ENCODE results near the gene DNAI7.

DNAI7 gene

DNA sequence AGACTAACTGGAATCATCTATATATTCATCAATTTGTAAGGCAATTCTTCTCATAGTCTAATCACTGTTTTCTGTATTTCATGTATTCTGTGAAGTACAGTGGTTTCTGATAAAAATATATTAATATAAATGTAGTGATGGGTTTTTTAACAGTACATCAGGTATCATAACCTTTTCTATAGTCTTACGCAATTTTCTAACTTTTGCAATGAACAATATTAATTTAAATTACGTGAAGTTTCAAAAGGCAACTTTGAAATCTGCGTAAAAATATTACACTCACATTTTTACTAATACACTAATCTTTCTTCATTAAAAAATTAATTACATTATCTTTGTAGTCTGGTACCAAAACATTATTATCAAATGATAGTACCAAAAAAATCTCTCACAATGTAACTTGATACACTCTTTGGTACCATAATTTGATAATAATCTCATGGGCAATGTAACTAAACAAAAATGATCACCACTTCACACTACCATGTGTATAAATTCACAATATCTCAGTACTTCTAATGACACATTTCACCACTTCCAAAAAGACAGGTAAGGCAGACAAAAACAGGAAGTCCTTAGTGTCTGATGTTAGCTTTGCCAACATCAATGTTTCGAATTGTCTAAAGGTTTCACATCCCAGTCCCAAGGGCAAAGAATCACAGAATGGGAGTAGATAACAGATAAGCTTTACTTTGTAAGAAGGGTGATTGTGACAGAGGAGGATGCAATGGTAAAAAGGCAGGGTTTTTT is 8.7 kb downstream of the DNAI7 start:
- Histone ChIP-seq H3K4me2 (ENCODE audit: low read depth, low read length) (peak overlapping the region; percentile 62), H3K27ac (ENCODE audit: low read length) (no peak overlapping the region)
- TF ChIP-seq, protein P1, sequence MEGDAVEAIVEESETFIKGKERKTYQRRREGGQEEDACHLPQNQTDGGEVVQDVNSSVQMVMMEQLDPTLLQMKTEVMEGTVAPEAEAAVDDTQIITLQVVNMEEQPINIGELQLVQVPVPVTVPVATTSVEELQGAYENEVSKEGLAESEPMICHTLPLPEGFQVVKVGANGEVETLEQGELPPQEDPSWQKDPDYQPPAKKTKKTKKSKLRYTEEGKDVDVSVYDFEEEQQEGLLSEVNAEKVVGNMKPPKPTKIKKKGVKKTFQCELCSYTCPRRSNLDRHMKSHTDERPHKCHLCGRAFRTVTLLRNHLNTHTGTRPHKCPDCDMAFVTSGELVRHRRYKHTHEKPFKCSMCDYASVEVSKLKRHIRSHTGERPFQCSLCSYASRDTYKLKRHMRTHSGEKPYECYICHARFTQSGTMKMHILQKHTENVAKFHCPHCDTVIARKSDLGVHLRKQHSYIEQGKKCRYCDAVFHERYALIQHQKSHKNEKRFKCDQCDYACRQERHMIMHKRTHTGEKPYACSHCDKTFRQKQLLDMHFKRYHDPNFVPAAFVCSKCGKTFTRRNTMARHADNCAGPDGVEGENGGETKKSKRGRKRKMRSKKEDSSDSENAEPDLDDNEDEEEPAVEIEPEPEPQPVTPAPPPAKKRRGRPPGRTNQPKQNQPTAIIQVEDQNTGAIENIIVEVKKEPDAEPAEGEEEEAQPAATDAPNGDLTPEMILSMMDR (IDR thresholded peaks at IDR 0.05; ENCODE audit: low read length) = no peak
- TF ChIP-seq EZH2phosphoT487 (IDR thresholded peaks at IDR 0.05; ENCODE audit: low read length) (no peak), EZH2 (optimal IDR thresholded peaks at IDR 0.05; ENCODE audit: low read depth, low read length) (no peak)

DNA sequence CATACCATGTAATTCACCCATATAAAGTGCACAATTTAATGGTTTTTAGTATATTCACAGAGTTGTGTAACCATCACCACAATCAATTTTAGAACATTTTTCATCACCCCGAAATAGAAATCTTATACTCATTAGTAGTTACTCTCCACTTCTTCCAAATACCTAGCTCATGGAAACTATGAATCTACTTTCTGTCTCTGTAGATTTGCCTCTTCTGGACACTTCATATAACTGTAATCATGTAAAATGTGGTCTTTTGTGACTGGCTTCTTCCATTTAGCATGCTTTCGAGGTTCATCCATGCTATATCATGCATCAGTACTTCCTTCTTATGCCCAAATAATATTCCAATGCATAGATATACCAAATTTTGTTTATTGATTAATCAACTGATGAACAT is 10.8 kb downstream of the DNAI7 start:
- Histone ChIP-seq H3K4me3 (ENCODE audit: low read length) (no peak overlapping the region), H3K4me1 (ENCODE audit: low read length) (peaks cover 12% of the 10 kb centered on the region), H3K9me2 (replicated peaks; ENCODE audit: insufficient read depth, low read length) (no peaks in the 10 kb centered on the region), H3F3A (ENCODE audit: insufficient read depth, low read length) (peaks cover 5% of the 10 kb centered on the region; the same call in 1 of the 2 replicates), H2AFZ (ENCODE audit: low read length) (no peak overlapping the region), H3K79me2 (ENCODE audit: low read length) (no peaks in the 10 kb centered on the region), H3K36me3 (replicated peaks; ENCODE audit: insufficient read depth, low read length) (no peaks in the 10 kb centered on the region), H3K9me3 (replicated peaks; ENCODE audit: insufficient read depth, low read length) (no peaks in the 10 kb centered on the region), H3K27ac (ENCODE audit: low read length) (no peak overlapping the region), H3K9ac (ENCODE audit: low read length) (no peak overlapping the region), H4K20me1 (ENCODE audit: insufficient read depth, low read length) (no peaks in the 10 kb centered on the region), H3K27me3 (replicated peaks; ENCODE audit: insufficient read depth, low read length) (no peaks in the 10 kb centered on the region), H3K4me2 (ENCODE audit: low read depth, low read length) (no peak overlapping the region)
- no peak for DNase-seq
- no peak for TF ChIP-seq EZH2 (optimal IDR thresholded peaks at IDR 0.05; ENCODE audit: low read depth, low read length)
- TF ChIP-seq, protein P1 (IDR thresholded peaks at IDR 0.05; ENCODE audit: low read length) = no peak
- TF ChIP-seq EZH2phosphoT487 (IDR thresholded peaks at IDR 0.05; ENCODE audit: low read length) = no peak

More for the DNA sequence above, 8.7 kb downstream of the DNAI7 start:
- Histone ChIP-seq H3K4me3 (ENCODE audit: low read length) (peak overlapping the region; percentile 36; the same call in 1 of the 2 replicates), H2AFZ (ENCODE audit: low read length) (peak overlapping the region; percentile 11), H3K4me1 (ENCODE audit: low read length) (peaks cover 12% of the 10 kb centered on the region), H3K9me2 (replicated peaks; ENCODE audit: insufficient read depth, low read length) (no peaks in the 10 kb centered on the region), H4K20me1 (ENCODE audit: insufficient read depth, low read length) (no peaks in the 10 kb centered on the region), H3K9ac (ENCODE audit: low read length) (peak overlapping the region; percentile 0; the same call in 1 of the 2 replicates), H3K79me2 (ENCODE audit: low read length) (no peaks in the 10 kb centered on the region), H3K27me3 (replicated peaks; ENCODE audit: insufficient read depth, low read length) (no peaks in the 10 kb centered on the region), H3K9me3 (replicated peaks; ENCODE audit: insufficient read depth, low read length) (no peaks in the 10 kb centered on the region), H3K36me3 (replicated peaks; ENCODE audit: insufficient read depth, low read length) (no peaks in the 10 kb centered on the region), H3F3A (ENCODE audit: insufficient read depth, low read length) (peaks cover 5% of the 10 kb centered on the region; the same call in 1 of the 2 replicates)
- peak; percentile 26 for DNase-seq

- H2AFZ ChIP-seq (ENCODE audit: low read length) = no peak overlapping the region
- no peaks in the 10 kb centered on the region for H3K9me2 ChIP-seq (replicated peaks; ENCODE audit: insufficient read depth, low read length)
- H3K9ac ChIP-seq (ENCODE audit: low read length) = no peak overlapping the region
- peaks cover 5% of the 10 kb centered on the region; the same call in 1 of the 2 replicates for H3F3A ChIP-seq (ENCODE audit: insufficient read depth, low read length)
- H3K36me3 ChIP-seq (replicated peaks; ENCODE audit: insufficient read depth, low read length) = no peaks in the 10 kb centered on the region
- no peak overlapping the region for H3K27ac ChIP-seq (ENCODE audit: low read length)
- H3K4me1 ChIP-seq (ENCODE audit: low read length) = peaks cover 12% of the 10 kb centered on the region
- no peaks in the 10 kb centered on the region for H3K9me3 ChIP-seq (replicated peaks; ENCODE audit: insufficient read depth, low read length)
- no peak overlapping the region for H3K4me2 ChIP-seq (ENCODE audit: low read depth, low read length)
- no peak for TF ChIP-seq EZH2phosphoT487 (IDR thresholded peaks at IDR 0.05; ENCODE audit: low read length)
- TF ChIP-seq, protein P1 (IDR thresholded peaks at IDR 0.05; ENCODE audit: low read length) = no peak
- no peak for TF ChIP-seq EZH2 (optimal IDR thresholded peaks at IDR 0.05; ENCODE audit: low read depth, low read length)
- no peak for DNase-seq
- H3K27me3 ChIP-seq (replicated peaks; ENCODE audit: insufficient read depth, low read length) = no peaks in the 10 kb centered on the region
- no peak overlapping the region for H3K4me3 ChIP-seq (ENCODE audit: low read length)
- no peaks in the 10 kb centered on the region for H4K20me1 ChIP-seq (ENCODE audit: insufficient read depth, low read length)
- no peaks in the 10 kb centered on the region for H3K79me2 ChIP-seq (ENCODE audit: low read length)
Measured at GRCh38 chr12:25182765-25183164, 12.2 kb downstream of the DNAI7 start.

All from MM.1S (cell line).